PC-3 (cell line): ENCODE results near the gene MORN1.

Experiments used
- CTCF ChIP-seq: fragments of 300-600 bp; sonication (generic); conservative IDR thresholded peaks from 2 replicates; pipeline ENCODE4 v1.5.1; 2017; ENCODE audit warnings: antibody characterized with exemption, low read depth, mild to moderate bottlenecking, low read length
- EZH2 ChIP-seq: fragments of 300-600 bp; sonication (generic); IDR thresholded peaks from one replicate; pipeline ENCODE4 v1.6.1; 2017; ENCODE audit warnings: antibody characterized with exemption, mild to moderate bottlenecking, low read length; ENCODE audit not compliant: unreplicated experiment

- TF ChIP-seq CTCF (no peak), EZH2 (no peak)
Measured at GRCh38 chr1:2299131-2299627, 92.2 kb downstream of the MORN1 start.
